Measurements from ENCODE around the gene NUMB. TPM values are rescaled to one million over a fixed set of nuclear protein-coding genes. Genes with fewer than 3 reads are reported as not detected.

The NUMB gene
- total RNA-seq, 1 donor from 2014 or later = 32.1 TPM

DNA sequence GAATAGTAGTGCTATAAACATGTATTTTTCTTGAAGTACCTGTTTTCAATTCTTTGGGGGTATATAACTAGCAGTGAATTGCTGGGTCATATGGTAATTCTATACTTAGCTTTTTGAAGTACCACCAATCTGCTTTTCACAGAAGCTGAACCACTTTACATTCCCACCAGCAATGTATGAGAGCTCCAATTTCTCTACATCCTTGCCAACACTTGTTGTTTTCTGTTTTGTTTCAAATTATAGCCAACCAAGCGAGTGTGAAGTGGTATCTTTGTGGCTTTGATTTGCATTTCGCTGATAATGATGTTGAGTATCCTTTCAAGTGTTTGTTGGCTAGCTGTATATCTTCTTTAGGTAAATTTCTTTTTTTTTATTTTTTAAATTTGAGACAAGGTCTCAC, 125.3 kb downstream of the NUMB start:
- Histone ChIP-seq H3K36me3 (no peaks in the 10 kb centered on the region), H3K4me1 (peaks cover 7% of the 10 kb centered on the region), H3K4me3 (no peak overlapping the region), H3K9me3 (replicated peaks) (no peaks in the 10 kb centered on the region), H3K27me3 (ENCODE audit: low read depth) (no peaks in the 10 kb centered on the region), H3K27ac (replicated peaks) (no peak overlapping the region)
- DNase-seq = no peak
- TF ChIP-seq, protein P1, sequence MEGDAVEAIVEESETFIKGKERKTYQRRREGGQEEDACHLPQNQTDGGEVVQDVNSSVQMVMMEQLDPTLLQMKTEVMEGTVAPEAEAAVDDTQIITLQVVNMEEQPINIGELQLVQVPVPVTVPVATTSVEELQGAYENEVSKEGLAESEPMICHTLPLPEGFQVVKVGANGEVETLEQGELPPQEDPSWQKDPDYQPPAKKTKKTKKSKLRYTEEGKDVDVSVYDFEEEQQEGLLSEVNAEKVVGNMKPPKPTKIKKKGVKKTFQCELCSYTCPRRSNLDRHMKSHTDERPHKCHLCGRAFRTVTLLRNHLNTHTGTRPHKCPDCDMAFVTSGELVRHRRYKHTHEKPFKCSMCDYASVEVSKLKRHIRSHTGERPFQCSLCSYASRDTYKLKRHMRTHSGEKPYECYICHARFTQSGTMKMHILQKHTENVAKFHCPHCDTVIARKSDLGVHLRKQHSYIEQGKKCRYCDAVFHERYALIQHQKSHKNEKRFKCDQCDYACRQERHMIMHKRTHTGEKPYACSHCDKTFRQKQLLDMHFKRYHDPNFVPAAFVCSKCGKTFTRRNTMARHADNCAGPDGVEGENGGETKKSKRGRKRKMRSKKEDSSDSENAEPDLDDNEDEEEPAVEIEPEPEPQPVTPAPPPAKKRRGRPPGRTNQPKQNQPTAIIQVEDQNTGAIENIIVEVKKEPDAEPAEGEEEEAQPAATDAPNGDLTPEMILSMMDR (IDR thresholded peaks at IDR 0.05; ENCODE audit: borderline replicate concordance) = no peak
- intact Hi-C loops (cut with micrococcal nuclease) = no loop called here

DNA sequence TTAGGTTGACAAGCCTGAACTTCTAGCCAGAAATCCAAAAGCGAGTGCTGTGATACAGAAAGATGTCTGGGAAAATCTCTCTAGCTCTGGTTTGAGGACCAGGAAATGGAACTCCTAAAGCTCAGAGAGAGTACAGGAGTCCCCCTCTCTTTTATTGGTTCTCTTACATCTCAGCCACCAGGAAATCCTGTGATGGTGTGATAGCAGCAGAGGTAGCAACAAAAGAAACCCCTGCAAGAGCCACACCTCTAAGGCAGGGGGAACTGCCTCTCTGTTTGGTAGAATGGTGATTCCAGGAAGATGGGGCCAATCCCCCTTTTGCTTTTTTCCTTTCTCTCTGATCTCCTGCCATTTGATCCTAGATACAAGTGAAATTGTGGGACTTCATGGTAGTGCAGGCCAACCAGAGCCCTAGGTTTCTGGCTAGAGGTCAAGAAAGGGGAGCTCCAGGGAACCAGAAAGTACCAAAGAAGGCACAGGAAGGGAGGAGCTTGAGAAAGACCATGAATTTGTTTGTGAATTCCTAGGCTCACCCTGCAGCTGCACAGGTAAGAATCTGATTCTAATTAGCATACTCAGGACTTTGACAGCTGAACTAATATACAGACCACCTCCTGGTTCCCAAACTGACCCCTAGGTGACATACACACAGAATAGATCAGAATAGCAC, 132.6 kb downstream of the NUMB start:
- no peak overlapping the region for H3K4me3 ChIP-seq
- H3K9me3 ChIP-seq (replicated peaks) = no peaks in the 10 kb centered on the region
- H3K27me3 ChIP-seq (ENCODE audit: low read depth) = no peaks in the 10 kb centered on the region
- intact Hi-C loops (cut with micrococcal nuclease) = no loop called here
- TF ChIP-seq, protein P1 (IDR thresholded peaks at IDR 0.05; ENCODE audit: borderline replicate concordance) = no peak
- H3K27ac ChIP-seq (replicated peaks) = no peak overlapping the region
- no peaks in the 10 kb centered on the region for H3K36me3 ChIP-seq
- peaks cover 25% of the 10 kb centered on the region for H3K4me1 ChIP-seq
- DNase-seq = no peak

DNA sequence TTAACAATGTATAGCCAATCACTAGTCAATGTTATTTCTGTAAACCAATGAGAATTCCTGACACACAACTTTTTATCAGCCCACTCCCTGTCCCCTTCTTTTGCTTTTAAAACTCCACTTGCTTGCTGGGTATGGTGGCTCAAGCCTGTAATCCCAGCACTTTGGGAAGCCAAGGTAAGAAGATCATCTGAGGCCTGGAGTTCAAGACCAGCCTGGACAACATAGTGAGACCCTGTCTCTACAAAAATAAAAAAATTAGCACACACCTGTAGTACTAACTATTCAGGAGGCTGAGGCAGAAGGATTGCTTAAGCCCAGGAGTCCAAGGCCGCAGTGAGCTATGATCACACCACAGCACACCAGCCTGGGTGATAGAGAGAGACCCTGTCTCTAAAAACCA, 133.3 kb downstream of the NUMB start:
- DNase-seq = no peak
- TF ChIP-seq, protein P1 (IDR thresholded peaks at IDR 0.05; ENCODE audit: borderline replicate concordance) = no peak
- no peaks in the 10 kb centered on the region for H3K9me3 ChIP-seq (replicated peaks)
- H3K36me3 ChIP-seq = peaks cover 4% of the 10 kb centered on the region
- intact Hi-C loops (cut with micrococcal nuclease) = no loop called here
- H3K4me1 ChIP-seq = peaks cover 25% of the 10 kb centered on the region
- H3K27ac ChIP-seq (replicated peaks) = no peak overlapping the region
- no peaks in the 10 kb centered on the region for H3K27me3 ChIP-seq (ENCODE audit: low read depth)
- H3K4me3 ChIP-seq = no peak overlapping the region

DNA sequence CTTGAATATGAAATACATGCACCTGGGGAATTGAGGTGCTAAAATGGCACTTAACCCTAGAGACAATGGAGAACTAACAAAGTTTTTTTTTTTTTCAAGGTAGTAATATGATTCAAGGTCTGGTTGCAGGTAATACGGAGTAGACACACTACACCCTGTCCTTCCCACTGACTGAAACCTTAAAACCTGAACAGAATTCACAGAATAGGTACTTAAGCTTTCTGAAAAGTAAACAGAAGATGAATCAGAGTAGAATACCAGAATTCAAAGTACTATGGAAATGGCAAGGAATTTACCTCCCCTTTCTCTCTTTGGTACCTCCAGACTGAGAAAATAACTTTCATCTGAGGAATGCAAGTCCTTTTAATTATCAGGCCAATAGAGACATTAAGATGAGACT, 133.8 kb downstream of the NUMB start:
- no peak for DNase-seq

DNA sequence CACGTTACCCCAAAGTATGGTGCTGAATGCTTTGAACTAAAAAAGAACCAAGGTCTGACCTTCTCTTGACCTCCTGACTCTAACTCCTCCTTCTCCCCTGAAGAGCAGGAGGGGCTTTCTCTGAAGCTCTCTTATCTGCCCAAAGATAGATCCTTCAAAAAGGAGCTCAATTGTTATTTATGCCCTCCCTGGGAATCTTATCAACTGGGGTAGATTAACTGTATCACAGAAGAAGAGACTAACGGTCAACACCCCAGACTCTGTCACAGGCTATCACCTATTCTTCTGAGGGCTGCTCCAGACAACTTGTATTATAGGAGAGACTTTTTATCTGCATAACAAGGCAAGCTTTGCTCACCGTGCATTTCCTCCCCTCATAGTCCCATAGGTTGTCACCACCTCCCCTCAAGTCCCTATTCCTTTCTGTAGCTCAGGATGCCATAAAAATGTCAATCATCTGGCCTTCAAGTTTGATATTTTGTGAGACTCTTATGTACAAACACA, 134.4 kb downstream of the NUMB start:
- peaks cover 25% of the 10 kb centered on the region for H3K4me1 ChIP-seq
- no peak overlapping the region for H3K27ac ChIP-seq (replicated peaks)
- TF ChIP-seq, protein P1 (IDR thresholded peaks at IDR 0.05; ENCODE audit: borderline replicate concordance) = no peak
- no peaks in the 10 kb centered on the region for H3K9me3 ChIP-seq (replicated peaks)
- DNase-seq = no peak
- H3K36me3 ChIP-seq = peaks cover 4% of the 10 kb centered on the region
- H3K27me3 ChIP-seq (ENCODE audit: low read depth) = no peaks in the 10 kb centered on the region
- no peak overlapping the region for H3K4me3 ChIP-seq
- intact Hi-C loops (cut with micrococcal nuclease) = no loop called here

More for the DNA sequence above, 133.8 kb downstream of the NUMB start:
- Histone ChIP-seq H3K27ac (replicated peaks) (no peak overlapping the region), H3K36me3 (peaks cover 4% of the 10 kb centered on the region), H3K4me3 (no peak overlapping the region), H3K9me3 (replicated peaks) (no peaks in the 10 kb centered on the region), H3K4me1 (peaks cover 25% of the 10 kb centered on the region), H3K27me3 (ENCODE audit: low read depth) (no peaks in the 10 kb centered on the region)
- intact Hi-C loops (cut with micrococcal nuclease) = no loop called here
- TF ChIP-seq, protein P1 (IDR thresholded peaks at IDR 0.05; ENCODE audit: borderline replicate concordance) = no peak

Measured in left ventricle myocardium inferior (tissue), 1 donor.